GM21786 (cell line): ENCODE results near the gene HSPA1A.
"Not testable (repeated sequence)": the region's sequence is repeated elsewhere in the genome, so short reads cannot be mapped to it uniquely, and the experiment has no call there.

ENCODE experiments used
- ATAC-seq: cut with Tn5 transposase; IDR thresholded peaks from one replicate; pipeline ENCODE4 v1.9.1; 2021; ENCODE audit not compliant: unreplicated experiment

HSPA1A gene

GRCh38 chr6:31781244-31782125 is 33.9 kb upstream of the HSPA1A start:
- no peak for ATAC-seq

DNA sequence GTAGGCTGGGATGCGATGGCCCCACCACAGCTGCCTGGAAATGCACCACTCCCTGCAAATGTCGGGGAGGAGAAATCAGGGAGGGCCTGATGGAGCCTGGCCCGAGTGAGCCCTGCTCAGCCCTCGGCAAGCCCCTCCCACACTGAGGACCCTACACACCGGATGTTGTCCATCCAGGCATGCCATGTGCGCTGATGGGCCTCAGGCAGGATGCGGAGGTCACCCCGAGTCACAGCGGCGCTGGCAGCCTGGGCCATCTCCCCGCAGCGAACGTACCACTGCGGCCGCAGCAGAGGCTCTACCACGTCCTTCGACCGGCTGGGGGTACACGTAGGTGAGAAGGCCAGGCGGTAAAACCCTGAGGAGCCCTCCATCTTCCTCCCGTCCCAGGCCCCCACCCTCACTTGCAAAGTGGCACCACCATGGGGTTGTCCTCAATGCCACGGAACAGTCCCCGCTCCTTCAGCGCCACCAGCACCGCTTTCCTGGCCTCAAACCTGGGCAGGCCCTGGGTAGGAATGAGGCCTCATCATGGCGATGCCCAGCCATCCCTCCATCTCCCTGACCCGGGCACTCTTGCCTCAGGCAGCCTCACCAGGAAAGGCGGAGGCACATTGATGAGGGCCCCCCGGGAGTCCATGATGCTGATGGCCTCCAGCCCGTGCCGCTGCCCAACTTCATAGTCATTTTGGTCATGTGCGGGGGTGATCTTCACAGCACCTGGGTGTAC is 33.1 kb upstream of the HSPA1A start:
- ATAC-seq = no peak

- ATAC-seq = no peak
Measured at GRCh38 chr6:31784098-31784925, 31.0 kb upstream of the HSPA1A start.

DNA sequence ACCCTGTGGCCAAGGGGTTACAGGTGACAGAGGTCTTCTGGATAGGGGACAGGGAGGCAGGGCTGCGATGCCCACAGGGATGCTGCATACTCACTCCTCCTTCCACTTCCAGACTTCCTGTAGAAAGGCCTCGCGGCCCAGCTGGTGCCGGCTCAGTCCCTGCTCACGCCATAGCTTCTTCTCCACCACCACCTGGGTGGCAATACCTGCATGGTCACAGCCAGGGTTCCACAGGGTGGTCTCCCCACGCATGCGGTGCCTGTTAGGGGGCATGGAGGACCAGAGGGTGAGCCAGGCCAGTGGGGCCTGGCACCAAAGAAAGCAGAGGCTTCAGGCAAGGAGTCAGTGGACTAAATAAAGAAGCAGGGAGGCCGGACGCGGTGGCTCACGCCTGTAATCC is 29.9 kb upstream of the HSPA1A start:
- ATAC-seq = no peak

GRCh38 chr6:31791324-31792089 is 23.8 kb upstream of the HSPA1A start:
- no peak for ATAC-seq

DNA sequence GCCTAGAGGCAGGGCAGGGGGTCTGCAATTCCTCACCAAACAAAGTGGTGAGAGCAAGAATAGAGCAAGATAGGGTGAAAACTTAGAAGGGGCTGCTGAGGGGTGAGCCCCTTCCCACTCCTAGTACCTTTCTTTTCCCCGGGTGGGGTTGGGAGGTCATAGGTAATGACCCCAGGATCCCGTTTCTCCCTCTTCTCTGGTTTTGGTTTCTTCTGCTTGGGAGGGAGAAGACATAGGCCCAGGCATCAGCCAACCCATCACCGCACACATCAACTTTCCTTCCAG is 23.3 kb upstream of the HSPA1A start:
- no peak for ATAC-seq

DNA sequence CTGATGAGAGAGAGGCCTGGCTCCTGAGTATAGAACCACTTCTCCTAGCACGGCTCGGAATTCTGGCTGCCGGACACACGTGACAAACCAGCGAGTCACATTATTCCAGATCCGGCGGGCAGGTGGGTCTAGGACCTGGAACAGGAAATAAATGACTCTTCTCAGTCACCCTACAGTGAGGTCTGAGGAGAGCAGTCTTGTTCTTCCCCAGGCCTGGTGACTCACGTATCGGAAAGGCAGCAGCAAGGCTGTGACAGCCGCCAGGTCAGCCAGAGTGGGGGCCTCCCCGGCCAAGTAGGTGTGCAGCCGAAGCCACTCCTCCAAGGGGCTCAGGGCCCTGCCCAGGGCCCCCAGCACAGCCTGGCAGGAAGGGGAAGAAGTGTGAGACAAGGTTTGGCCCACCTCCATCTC is 22.6 kb upstream of the HSPA1A start:
- no peak for ATAC-seq

DNA sequence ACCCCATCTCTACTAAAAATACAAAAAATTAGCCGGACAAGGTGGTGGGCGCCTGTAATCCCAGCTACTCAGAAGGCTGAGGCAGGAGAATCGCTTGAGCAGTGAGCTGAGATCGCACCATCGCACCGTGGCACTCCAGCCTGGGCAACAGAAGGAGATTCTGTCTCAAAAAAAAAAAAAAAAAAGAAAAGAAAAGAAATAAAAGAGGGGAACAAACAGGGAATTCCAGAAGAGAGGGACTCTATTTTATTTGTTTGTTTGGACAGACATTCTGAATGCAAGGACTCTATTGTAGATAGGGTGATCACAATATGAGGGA is 21.5 kb upstream of the HSPA1A start:
- not testable (repeated sequence) for ATAC-seq

GRCh38 chr6:31794294-31794865 is 21.0 kb upstream of the HSPA1A start:
- no peak for ATAC-seq

- ATAC-seq = peak; percentile 24
Measured at GRCh38 chr6:31794866-31795615, 20.3 kb upstream of the HSPA1A start.

- ATAC-seq = peak; percentile 77
Measured at GRCh38 chr6:31795616-31796298, 19.6 kb upstream of the HSPA1A start, which contains the start of gene VARS1. Gene VARS1 (minus strand): TSS chr6:31795752. CDS start chr6:31795217, 535 bp downstream.

- ATAC-seq = no peak
Measured at GRCh38 chr6:31796993-31797385, 18.4 kb upstream of the HSPA1A start.

DNA sequence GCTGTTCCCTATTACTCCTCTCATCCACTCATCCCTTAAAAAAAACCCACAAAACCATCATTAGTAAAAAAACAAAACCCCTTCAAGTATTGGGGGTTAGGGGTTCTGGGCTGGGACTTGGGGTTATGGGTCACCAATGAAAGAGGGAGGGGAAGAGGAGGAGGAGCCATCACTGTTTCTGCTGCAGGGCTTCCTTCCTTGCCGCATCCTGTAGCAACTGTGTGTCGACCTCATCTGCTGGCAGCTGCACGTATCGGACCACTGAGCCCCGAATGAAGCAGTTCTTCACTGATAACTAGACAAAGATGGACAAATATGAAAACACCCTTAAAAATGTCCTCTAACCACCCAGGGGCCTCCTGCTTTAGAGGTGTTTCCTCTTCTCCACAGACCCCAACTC is 17.8 kb upstream of the HSPA1A start:
- ATAC-seq = no peak

DNA sequence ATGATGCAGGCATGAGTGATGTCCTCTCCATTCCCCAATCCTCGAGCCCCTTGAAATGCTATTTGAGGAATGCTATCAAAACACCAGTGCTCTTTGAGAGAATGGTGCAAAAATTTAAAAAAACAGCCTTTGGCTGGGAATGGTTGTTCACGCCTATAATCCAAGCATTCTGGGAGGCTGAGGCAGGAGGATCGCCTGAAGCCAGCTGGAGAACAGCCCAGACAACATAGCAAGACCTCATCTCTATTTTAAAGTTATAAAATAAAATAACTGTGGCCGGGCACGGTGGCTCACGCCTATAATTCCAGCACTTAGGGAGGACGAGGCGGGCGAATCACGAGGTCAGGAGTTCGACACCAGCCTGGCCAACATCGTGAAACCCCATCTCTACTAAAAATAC is 15.6 kb upstream of the HSPA1A start:
- ATAC-seq = no peak

- not testable (repeated sequence) for ATAC-seq
Measured at GRCh38 chr6:31801031-31801927, 14.1 kb upstream of the HSPA1A start.

DNA sequence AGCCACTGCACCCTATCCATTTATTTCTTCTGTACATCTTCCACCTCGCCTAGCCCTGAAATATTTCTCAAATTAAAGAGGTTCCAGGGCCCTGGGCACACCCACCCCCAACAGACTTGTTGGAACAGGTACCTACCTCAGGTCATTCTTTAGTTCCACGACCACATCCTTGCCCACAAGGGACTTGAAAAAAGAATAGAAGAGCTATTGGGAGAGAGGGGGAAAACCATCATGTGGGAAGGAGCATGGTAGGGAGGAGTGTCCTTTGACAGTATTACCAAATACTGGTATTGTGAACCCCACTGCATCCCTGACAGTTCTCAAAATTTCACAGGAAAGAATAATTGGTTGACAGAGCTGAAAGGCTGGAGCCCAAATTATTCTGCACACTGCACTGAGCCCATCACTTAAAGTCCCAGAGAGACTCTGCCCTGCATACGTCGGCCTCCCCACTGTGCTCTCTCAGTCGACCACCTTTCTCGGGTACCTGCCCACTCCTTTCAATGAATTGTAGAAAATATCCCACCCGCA is 9.3 kb upstream of the HSPA1A start:
- ATAC-seq = no peak

DNA sequence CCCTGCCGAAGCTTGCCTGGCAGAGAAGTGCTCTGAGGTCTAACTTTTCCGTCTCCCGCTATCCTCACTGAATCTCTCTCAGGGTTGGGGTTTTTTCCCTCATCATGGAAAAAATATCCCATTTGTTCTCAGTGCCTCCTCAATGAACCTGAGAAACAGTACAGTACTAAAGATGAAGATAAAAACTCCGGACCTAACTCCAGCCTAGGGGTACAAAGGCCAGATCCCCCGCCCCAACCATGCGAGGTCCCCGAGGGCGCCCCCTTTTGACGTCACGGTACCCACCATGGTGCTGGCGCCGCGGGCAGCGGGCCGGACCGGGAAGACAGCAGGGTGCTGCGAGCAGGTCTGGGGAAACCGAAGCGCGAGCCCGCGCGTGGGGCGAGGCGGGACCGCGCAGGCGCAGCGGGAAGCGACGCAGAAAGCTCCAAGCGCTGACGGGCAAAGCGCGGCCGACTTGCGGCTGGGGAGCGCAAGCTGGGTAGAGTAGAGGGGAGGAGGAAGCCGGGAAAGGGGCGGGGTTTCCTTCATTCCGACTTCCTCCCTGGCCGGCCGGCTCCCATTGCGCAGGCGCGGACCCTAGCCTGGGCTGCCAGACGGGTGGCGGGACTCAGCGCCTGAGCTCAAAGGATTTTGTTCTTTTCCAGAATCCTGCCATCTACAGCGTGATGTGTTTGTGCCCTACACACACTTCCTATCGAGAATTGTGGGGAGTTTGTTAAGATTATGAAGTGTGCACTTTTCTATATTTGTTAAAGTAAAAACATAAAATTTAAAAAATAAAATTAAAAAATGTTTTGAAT is 8.7 kb upstream of the HSPA1A start, which contains the start of gene LSM2:
Gene LSM2 (minus strand): TSS at position 497 of the 803 bp plus-strand sequence. CDS start 209 bp downstream, at position 288.
- ATAC-seq = peak; percentile 79
